Activated CD4-positive, CD25-positive, alpha-beta regulatory T cell treated with anti-CD3 and anti-CD28 coated beads, Interleukin-2, amount 50 U/mL, for 16 hours (primary cell): Measurements from ENCODE around the gene LMAN1L.

Experiments used
- DNase-seq: peaks from one replicate; pipeline ENCODE4 v3.0.0-alpha.2; 2020; ENCODE audit warnings: low read depth, low spot score

LMAN1L gene

GRCh38 chr15:74816624-74817369 is 4.2 kb downstream of the LMAN1L start:
- DNase-seq: no peak

DNA sequence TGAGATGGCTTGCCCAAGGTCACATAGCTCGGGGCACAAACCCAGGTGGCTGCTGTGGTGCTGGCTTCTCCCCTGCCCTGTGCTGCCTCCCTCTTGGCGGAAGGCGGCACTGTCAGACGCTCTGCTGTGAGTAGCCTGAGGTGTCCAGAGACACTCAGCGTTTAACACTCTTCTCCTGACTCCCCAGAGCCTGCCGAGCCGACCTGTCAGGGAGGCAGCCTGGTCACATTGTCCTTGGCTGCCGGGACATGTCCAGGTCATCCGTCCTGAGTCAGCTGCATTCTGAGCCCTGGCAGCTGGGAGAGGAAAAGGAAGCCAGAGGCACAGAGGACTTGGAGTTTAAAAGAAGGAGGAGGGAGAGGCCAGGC is 4.7 kb downstream of the LMAN1L start:
- no peak for DNase-seq

DNA sequence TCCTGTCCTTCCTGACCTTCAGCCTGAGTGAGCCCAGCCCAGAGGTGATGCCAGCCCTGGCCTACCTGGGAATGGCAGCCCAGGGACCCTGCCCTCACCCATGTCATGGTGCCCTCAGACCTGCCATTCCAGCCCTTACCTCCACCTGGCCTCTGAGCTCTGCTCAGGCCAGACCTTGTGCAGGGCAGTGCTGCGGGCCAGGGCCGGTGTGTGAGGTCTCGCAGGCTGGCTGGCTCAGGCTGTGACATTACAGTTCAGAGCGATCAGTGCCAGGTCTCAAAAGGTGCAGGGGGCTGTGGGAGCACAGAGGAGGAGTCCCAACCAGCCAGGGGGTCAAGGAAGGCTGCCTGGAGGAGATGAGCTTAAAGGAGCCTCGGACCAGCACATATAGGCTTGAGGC is 7.4 kb downstream of the LMAN1L start:
- no peak for DNase-seq

DNA sequence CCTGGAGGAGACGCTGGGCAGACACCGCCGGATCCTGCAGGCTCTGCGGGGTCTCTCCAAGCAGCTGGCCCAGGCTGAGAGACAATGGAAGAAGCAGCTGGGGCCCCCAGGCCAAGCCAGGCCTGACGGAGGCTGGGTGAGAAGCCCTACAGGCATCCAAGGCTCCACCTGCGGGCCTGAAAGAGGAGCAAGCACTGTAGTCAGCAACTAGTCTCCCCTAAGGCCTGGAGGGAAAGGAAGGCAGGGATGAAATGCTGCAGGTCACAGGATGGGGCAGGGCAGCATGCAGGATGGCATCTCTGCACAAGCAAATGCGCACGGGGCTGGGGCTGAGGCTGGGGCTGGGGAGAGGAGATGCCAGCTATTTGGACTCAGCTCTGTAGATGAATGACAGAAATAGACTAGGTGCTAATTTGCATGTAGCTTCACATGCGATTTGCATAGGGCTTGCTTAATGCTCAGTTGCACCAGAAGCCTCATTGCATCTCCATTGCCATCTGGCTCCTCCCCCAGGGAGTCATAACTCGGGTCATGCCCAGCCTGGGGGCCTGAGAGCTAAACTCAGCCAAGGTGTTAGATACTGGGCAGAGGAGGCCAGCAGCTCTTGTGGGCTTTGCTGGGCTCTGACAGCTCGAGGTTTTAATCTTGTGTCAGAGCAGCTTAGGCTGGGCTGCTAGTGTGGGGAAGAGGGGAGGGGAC is 8.6 kb downstream of the LMAN1L start:
- DNase-seq: no peak

- DNase-seq: no peak
Measured at GRCh38 chr15:74821790-74822158, 9.1 kb downstream of the LMAN1L start.

DNA sequence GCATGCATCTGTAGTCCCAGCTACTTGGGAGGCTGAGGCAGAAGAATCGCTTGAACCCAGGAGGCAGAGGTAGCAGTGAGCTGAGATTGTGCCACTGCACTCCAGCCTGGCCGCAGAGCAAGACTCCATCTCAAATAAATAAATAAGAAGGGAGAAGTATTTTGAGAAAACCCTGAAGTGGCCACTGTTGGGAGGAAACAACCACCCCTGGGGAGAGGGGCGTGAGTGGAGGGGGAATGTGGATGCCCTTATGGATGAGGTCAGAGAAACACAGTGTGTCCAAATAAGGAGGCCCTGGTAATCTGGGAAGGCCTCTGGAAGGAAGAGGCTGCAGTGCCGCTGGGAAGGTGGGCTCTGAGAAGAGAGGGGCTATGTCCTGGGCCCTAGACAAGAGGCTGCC is 9.6 kb downstream of the LMAN1L start:
- no peak for DNase-seq

GRCh38 chr15:74823324-74823723 is 10.7 kb downstream of the LMAN1L start:
- no peak for DNase-seq

- no peak for DNase-seq
Measured at GRCh38 chr15:74824976-74825375, 12.3 kb downstream of the LMAN1L start.

DNA sequence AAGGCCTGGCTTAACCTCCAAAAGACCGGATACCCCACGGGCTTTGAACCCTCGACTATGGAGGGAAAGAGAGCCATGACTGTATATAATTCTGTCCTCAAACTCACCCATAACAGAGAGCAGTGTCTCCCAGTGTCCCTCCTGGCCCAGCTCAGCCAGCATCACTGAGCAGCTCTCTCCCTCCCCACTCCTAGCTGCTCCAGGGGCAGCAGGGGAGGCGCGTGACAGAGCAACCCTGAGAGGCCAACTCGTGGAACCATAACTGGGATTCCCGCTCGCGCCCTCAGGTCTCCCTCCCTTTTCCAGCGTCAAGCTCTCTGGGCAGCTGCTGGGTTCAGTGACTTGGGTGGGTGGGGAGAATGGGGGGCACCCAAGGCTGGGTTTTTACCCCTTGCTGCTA is 13.2 kb downstream of the LMAN1L start:
- no peak for DNase-seq

- DNase-seq: no peak
Measured at GRCh38 chr15:74826364-74826819, 13.8 kb downstream of the LMAN1L start, which contains the start of gene CPLX3. CPLX3 (plus strand) TSS chr15:74826627; CDS start chr15:74826704, 77 bp downstream.

- DNase-seq: no peak
Measured at GRCh38 chr15:74826921-74827320, 14.3 kb downstream of the LMAN1L start.

DNA sequence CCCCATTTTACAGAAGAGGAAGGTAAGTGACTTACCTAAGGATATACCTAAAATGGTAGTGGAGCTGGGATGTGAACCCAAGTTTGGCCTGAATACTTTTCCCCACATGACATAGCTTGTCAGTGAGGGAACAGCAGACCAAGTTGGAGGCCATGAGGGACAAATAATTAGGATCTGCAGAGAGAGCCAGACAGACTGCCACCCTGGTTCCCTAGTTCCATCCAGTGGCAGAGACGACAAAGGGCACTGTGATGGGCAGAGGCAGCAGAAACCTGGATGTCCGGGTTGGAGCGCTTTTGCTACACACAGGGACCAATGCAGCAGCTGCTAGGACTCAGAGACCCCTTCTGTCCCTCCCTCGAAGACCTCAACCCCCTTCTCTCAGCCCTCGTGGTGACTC is 15.0 kb downstream of the LMAN1L start:
- DNase-seq: no peak

DNA sequence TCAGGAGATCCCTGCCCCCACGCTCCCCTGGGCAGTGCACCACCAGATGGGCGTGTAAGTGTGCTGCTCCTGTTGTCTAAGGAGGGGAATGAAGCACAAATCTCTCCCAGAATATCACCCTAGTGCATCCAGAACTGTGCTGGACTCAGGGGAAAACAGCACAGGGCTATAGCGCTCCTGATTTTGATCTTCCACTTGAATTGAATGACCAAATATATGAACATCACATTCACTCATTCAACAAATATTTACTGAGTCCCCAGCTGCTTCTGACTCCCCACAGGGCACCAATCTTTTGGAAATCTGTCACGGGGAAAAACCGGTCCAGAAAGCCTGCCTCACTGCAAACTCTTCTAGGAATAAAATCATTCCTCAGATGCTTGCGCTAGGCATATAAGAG is 16.2 kb downstream of the LMAN1L start:
- no peak for DNase-seq

DNA sequence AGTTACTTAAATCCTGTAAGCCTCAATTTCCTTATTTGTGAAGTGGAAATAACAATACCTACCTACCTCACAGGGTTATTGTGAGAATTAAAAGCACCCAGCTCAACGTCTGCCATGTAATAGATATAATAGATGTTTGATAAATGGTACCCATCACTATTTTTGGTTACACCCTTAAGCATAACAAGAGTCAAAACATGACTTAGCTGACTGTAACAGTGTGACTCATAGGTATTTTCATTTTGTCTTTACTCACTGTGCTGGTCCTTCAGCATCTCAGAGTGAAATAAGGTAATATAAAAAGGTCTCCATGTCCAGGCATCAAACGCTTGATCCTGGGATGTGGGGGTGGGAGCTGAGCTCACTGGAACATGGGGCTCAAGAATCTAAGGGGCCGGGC is 16.9 kb downstream of the LMAN1L start:
- DNase-seq: no peak

- no peak for DNase-seq
Measured at GRCh38 chr15:74829991-74830390, 17.4 kb downstream of the LMAN1L start.

- no peak for DNase-seq
Measured at GRCh38 chr15:74830868-74831267, 18.2 kb downstream of the LMAN1L start.

DNA sequence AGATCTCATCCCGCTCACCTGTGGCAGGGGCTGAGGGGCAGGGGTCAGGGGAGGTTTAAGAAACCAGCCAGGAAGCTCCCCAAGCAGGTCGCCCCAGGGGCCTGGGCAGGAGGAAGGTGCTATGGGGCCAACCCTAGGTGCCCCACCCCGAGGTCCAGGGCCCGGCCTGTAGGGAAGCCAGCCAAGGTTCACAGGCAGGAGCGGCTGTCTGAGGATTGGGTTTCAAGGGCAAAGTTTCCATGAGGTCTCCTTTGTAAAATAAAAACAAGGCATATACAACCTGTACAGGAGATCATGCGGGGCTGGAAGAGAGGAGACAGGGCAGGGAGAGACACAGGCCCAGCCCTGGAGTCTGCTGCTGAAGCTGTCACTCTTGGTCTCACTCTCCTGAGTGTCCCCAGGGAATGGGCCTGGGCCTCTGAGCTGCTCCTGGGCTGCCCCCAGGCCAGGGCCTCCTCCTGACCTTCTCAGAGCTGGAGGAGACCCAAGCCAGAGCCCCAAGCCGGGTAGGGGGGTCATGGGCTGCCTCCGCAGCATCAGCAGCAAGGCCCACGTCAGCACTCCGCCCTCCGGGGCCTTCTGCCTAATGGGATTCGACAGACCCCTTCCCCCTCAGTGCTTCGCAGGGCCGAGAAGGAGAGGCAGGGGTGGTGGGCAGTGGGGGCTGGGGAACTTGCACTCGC is 19.3 kb downstream of the LMAN1L start:
- DNase-seq: no peak

- DNase-seq: no peak
Measured at GRCh38 chr15:74832826-74833225, 20.2 kb downstream of the LMAN1L start.

GRCh38 chr15:74833376-74834107 is 20.9 kb downstream of the LMAN1L start:
- no peak for DNase-seq

DNA sequence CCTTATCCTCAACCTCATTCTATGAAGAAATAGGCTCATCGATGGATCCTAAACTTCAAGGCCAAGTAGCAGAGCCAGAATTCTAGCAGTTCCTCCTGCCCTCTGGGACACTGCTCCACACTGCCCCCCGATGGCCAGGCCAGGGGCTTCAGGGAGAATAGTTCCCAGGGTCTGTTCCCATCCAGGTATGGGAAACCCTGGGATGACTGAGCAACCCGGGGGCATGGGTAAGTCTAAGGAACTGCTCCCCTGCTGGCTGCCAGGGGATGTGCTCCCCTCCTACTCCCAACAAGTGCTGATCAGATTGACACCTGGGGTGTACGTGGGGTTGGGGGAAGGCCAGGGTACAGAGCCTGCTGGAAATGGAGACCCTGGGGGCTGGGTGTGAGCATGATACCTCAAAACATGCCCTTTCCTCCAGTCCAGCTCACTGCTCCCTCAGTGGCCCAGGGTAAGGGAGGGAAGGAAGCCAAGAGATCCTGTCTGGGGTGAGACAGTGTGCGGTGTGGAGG is 22.7 kb downstream of the LMAN1L start:
- DNase-seq: no peak

GRCh38 chr15:74836846-74837245 is 24.2 kb downstream of the LMAN1L start:
- no peak for DNase-seq
